Measurements from ENCODE around the gene MRPL17.

MRPL17 gene

DNA sequence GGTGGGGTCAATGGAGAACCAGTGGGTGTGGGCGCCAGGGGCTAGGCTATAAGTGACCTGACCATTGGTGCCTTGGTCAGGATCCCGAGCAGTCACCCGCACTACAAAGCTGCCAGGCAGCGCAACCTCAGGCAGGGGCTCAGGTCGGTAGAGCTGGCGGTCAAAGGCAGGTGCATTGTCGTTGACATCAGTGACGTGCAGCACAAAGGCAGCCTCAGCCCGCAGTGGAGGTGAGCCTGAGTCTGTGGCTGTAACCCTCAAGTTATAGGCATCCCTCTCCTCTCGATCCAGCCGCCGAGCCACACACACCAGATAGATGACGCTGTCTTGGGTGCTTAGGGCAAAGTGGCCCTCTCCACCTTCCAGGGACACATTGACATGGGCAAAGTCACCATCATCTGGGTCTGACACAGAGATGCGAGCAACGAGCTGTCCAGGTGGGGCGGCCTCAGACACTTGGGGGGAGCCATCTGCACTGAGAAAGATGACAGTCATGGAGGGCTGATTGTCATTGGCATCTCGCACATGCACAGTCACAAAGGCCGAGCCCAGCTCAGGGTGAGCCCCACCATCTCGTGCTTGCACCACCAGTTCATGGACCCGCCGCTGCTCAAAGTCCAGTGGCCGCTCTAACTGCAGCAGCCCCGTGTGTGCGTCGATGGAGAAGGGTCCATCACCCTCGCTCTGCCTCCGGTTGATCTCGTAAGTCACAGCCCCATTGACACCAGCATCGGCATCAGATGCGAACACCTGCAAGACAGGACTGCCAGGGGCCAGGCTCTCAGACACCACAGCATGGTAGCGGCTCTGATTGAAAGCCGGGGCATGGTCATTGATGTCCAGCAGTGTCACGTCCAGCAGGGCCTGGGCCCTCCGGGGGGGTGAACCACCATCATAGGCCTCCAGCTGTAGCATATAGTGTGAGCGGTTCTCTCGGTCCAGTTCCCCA, 42.8 kb downstream of the MRPL17 start:
- intact Hi-C loops (cut with micrococcal nuclease), result no loop called here

DNA sequence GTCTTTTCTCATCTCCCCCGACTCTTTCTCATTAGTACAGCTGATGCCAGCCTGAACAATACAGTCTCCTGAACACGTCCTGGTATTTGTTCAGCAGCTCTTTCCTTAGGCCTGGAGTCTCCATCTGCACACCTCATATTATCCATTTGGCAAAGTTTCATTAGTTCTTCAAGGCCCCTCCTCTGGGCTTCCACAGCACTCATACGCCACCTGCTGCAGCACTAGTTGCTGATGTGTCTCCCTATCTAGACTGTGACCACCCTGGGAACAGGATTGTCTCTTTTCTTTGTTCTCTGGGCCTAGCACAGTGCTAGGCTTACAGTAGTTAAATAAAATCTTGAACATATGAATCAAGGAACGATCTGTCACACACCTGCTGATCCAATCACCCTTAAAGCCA, 44.7 kb downstream of the MRPL17 start:
- no peak overlapping the region for H3K27ac Mint-ChIP-seq
- intact Hi-C loops (cut with micrococcal nuclease), result no loop called here
- no peaks in the 10 kb centered on the region for H3K4me1 Mint-ChIP-seq (ENCODE audit: low read depth)
- no peak overlapping the region for H3K4me3 Mint-ChIP-seq
- no peaks in the 10 kb centered on the region for H3K9me3 Mint-ChIP-seq
- no peaks in the 10 kb centered on the region for H3K27me3 Mint-ChIP-seq
- H3K36me3 Mint-ChIP-seq (ENCODE audit: low read depth), result no peaks in the 10 kb centered on the region

More for the DNA sequence above, 42.8 kb downstream of the MRPL17 start:
- no peak overlapping the region for H3K4me3 Mint-ChIP-seq
- H3K4me1 Mint-ChIP-seq (ENCODE audit: low read depth), result no peaks in the 10 kb centered on the region
- no peaks in the 10 kb centered on the region for H3K9me3 Mint-ChIP-seq
- no peaks in the 10 kb centered on the region for H3K36me3 Mint-ChIP-seq (ENCODE audit: low read depth)
- H3K27ac Mint-ChIP-seq, result no peak overlapping the region
- H3K27me3 Mint-ChIP-seq, result no peaks in the 10 kb centered on the region

DNA sequence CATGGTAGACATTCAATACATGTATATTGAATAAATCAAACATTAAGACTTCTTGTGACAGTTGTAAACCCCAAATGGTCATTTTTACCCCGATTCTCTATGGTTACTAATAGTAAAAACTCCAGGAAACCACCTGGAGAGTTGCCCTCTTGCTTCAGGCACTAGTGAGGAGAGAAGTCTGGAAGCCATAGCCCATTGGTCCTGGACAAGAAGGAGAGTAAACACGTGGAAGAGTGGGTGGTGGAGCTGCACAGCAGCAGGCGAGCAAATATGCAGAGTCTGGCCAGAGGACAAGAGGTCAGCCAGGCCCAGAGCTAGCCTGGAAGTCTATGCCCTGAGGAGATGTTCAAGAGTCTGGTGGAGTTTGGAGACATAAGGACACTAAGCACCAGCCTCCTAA, 45.3 kb downstream of the MRPL17 start:
- Mint-ChIP-seq H3K36me3 (ENCODE audit: low read depth) (no peaks in the 10 kb centered on the region), H3K27me3 (no peaks in the 10 kb centered on the region), H3K9me3 (no peaks in the 10 kb centered on the region), H3K27ac (no peak overlapping the region), H3K4me1 (ENCODE audit: low read depth) (no peaks in the 10 kb centered on the region), H3K4me3 (no peak overlapping the region)
- intact Hi-C loops (cut with micrococcal nuclease), result no loop called here

DNA sequence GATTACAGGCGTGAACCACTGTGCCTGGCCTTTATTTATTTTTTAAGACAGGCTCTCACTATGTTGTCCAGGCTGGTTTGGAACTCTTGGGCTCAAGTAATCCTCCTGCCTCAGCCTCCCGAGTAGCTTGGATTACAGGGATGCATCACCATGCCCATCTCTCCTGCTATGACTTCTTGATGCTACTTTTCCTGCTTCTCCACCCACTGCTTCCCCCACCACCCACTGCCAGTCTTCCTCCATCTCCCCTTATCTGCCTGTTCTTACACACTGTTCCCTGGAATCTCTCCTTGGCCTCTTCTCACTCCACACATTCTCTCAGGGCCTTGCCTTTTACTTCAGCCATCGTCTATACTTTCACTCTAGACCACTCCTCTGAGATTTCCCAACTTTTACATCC, 46.7 kb downstream of the MRPL17 start:
- no peak overlapping the region for H3K27ac Mint-ChIP-seq
- H3K4me3 Mint-ChIP-seq, result no peak overlapping the region
- H3K9me3 Mint-ChIP-seq, result no peaks in the 10 kb centered on the region
- H3K36me3 Mint-ChIP-seq (ENCODE audit: low read depth), result no peaks in the 10 kb centered on the region
- no peaks in the 10 kb centered on the region for H3K27me3 Mint-ChIP-seq
- intact Hi-C loops (cut with micrococcal nuclease), result no loop called here
- no peaks in the 10 kb centered on the region for H3K4me1 Mint-ChIP-seq (ENCODE audit: low read depth)

DNA sequence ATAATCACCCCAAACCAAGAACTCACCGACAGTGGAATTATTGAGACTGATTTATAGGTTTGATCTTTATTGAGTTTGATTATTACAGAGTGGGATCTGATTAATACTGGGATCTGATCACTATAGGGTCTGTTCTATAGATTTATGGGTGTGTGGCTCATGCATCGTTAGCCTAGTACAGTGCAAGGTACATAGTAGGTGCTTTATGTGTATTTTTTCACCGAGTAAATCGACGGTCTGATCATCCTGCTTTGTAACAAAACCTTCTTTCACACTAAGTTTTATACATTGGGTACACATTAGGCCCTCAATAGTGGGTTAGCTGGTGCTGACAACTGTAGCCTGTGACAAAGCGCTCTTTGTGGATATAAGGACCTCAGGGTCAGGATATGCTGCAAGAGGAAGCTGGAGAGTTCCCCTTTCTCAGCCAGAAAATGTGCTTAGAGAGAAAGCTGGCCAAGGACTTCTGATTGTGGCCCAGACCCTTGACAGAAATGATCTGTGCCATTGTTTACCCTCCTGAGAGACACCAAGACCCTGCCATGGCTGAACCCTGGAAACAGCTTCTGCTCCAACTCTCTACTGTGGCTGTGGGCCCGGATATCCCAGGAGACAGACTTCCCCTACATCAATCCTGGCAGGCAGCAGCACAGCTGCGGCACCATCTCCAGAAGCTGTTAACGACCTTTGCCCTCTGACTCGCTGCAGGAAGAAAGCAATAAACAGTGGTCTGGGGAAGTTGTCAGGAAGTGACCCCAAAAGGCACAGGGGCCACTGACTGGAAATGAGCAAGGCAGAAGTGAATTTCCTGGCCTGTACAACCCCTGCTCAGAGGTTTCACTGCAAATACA, 47.8 kb downstream of the MRPL17 start:
- H3K4me1 Mint-ChIP-seq (ENCODE audit: low read depth), result no peaks in the 10 kb centered on the region
- H3K9me3 Mint-ChIP-seq, result no peaks in the 10 kb centered on the region
- no peak overlapping the region for H3K27ac Mint-ChIP-seq
- no peak overlapping the region for H3K4me3 Mint-ChIP-seq
- H3K36me3 Mint-ChIP-seq (ENCODE audit: low read depth), result no peaks in the 10 kb centered on the region
- H3K27me3 Mint-ChIP-seq, result no peaks in the 10 kb centered on the region
- intact Hi-C loops (cut with micrococcal nuclease), result no loop called here

DNA sequence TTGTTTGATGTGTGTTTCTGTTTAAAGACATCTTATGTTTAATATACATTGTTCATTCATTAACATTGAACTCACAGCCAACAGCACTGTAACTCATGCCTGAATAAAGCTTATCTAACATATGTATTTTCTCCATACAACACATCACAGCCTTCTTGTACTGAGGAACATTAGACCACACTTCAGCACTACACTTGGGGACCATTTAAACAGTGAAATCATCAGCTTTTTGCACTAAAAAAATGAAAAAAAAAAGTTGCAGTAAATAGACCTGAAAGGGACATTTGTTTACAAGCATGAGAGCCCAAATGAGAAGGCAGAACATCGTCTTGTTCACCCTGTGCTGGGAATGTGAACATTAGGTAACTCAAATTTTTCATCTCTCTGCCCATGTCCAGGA, 48.6 kb downstream of the MRPL17 start:
- Mint-ChIP-seq H3K4me3 (no peak overlapping the region), H3K27ac (no peak overlapping the region), H3K27me3 (no peaks in the 10 kb centered on the region), H3K4me1 (ENCODE audit: low read depth) (no peaks in the 10 kb centered on the region), H3K36me3 (ENCODE audit: low read depth) (no peaks in the 10 kb centered on the region), H3K9me3 (no peaks in the 10 kb centered on the region)
- intact Hi-C loops (cut with micrococcal nuclease), result no loop called here

DNA sequence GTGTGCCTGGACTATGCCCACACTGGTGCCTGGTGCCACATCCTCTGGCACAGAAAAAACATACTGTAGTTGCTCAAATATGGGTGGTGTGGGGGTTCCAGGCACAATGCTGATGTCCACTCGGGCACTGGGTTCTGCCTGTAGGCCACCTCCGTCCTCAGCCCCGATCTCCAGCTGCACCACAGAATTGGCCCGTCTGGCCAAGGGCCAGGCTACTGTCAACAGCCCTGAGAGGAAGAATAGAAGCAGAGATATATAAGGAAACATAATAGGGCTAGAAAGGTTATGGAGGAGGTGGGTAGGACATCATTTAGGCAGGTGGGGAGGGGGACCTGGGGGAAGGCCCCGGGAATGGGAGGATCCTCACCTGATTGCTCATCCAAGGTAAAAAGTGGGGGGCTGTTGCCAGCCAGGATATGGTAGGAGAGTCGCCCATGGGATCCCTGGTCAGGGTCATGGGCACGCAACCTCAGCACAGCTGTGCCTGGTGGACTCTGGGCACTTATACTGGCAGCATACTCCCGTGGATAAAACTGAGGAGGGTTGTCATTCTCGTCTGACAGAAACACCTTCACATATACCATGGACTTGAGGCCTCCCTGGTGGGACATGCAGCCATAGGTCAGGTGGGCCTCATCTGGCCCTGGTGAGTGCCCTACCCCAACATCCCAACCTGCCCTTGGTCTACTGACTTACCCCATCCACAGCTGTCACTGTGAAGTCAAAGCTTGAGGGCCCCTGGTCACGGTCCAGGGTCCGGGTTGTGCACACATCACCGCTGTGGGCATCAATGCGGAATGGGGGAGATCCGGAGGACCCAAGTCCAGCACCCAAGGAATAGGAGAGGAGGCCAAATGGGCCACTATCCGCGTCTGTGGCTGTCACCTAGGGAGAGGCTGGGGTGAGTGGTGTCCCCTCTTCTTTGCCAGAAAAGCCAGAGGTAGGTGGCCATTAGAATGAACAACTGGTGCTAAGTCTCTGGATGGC, 49.4 kb downstream of the MRPL17 start:
- Mint-ChIP-seq H3K27ac (peak overlapping the region; percentile 33), H3K27me3 (no peaks in the 10 kb centered on the region), H3K9me3 (no peaks in the 10 kb centered on the region), H3K4me3 (no peak overlapping the region), H3K36me3 (ENCODE audit: low read depth) (no peaks in the 10 kb centered on the region), H3K4me1 (ENCODE audit: low read depth) (no peaks in the 10 kb centered on the region)
- intact Hi-C loops (cut with micrococcal nuclease), result no loop called here

DNA sequence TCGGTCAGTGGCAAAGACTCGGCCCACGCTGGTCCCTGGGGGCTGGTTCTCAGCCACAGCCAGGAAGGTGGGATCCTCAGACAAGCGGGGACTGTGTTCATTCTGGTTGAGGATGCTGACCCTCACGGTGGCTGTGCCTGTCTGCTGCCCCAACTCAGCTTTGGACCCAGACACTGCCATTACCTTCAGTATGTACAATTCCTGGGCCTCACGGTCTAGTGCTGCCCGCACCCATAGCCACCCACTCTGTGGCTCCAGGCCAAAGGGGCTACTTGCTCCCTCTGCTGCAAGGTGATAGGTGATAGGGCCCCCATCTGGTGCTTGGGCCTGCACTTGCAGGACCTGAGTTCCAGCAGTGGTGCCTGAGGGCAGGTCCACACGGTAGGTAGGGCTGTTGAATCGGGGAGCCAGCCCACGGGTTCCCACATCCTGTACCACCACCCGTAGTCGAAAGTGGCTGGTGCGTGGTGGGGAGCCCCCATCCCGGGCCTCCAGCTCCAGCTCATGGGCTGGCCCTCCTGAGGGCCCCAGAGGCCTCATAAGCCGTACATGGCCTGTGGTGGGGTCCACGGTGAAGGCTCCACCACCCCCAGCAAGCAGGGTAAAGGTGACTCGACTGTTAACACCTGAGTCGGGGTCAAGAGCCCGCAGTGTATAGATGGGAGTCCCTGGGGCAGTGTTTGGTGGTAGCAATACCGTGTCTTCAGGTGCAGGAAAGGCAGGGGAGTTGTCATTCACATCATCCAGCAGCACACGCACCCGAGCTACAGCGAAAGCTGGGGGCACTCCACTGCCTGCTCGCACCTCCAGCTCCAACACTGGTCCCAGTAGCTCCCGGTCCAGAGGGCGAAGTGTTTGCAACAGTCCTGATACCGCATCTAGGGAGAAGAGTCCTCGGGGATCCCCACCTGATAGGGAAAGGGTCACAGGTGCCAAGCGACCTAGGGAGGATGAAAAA, 50.7 kb downstream of the MRPL17 start:
- H3K9me3 Mint-ChIP-seq, result no peaks in the 10 kb centered on the region
- intact Hi-C loops (cut with micrococcal nuclease), result no loop called here
- no peak overlapping the region for H3K4me3 Mint-ChIP-seq
- H3K36me3 Mint-ChIP-seq (ENCODE audit: low read depth), result no peaks in the 10 kb centered on the region
- peak overlapping the region; percentile 33 for H3K27ac Mint-ChIP-seq
- no peaks in the 10 kb centered on the region for H3K27me3 Mint-ChIP-seq
- peaks cover 9% of the 10 kb centered on the region for H3K4me1 Mint-ChIP-seq (ENCODE audit: low read depth)

DNA sequence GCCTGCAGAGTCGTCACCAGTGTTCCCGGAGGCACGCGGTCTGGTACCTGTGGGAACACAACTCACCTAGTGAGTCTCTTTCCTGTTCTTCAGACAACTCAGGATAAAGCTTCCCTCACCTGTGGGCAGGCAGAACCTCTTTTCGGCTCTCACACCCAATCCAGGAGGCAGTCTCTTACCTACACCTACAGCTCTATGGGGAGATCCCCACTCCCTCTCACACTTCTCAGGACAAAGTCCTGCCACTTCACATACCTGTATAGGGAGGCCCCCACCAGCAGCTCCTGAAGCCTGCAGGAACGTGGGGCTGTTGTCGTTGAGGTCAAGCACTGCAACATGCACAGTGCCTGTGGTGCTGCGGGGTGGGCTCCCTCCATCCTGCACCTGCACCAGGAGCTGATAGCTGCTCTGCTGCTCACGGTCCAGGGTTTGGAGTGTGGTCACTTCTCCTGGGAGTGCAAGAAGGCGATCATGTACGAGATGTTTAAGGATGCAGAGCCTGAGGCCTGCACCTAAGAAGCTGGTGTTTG, 51.7 kb downstream of the MRPL17 start:
- H3K36me3 Mint-ChIP-seq (ENCODE audit: low read depth), result no peaks in the 10 kb centered on the region
- H3K4me3 Mint-ChIP-seq, result no peak overlapping the region
- H3K4me1 Mint-ChIP-seq (ENCODE audit: low read depth), result peaks cover 14% of the 10 kb centered on the region
- no peak overlapping the region for H3K27ac Mint-ChIP-seq
- intact Hi-C loops (cut with micrococcal nuclease), result no loop called here
- no peaks in the 10 kb centered on the region for H3K9me3 Mint-ChIP-seq
- no peaks in the 10 kb centered on the region for H3K27me3 Mint-ChIP-seq

DNA sequence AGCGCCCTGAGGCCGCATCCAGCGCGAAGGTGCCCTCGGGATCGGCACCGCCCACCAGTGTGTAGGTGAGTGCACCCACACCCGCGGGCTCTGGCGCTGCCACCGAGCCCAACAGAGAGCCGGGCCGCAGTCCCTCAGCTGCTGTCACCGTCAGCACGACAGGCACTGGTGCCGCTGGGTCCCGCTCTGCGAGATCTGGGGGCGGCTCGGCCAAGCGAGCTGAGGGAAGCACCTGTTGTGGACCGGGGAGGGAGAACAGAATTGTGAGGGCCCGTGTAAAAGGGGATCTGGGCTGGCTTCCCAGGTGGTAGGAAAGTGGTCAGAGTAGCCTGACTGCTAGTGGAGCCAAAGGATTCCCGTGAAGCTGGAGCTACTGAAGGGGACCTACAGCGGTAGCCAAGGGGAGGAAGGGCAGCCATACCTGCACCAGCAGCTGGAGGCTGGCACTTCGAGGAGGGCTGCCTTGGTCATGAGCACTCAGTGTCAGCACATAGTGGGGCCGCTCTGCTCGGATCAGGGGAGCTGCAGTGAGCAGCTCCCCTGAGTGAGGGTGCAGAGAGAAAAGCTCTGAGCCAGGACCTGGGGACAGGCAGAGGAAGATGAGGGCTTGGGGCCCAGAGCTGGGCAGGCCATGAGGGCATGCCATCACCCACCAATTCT, 52.4 kb downstream of the MRPL17 start:
- no peaks in the 10 kb centered on the region for H3K9me3 Mint-ChIP-seq

More for the DNA sequence above, 52.4 kb downstream of the MRPL17 start:
- H3K27ac Mint-ChIP-seq, result no peak overlapping the region
- H3K4me1 Mint-ChIP-seq (ENCODE audit: low read depth), result peaks cover 14% of the 10 kb centered on the region
- no peak overlapping the region for H3K4me3 Mint-ChIP-seq
- no peaks in the 10 kb centered on the region for H3K27me3 Mint-ChIP-seq
- intact Hi-C loops (cut with micrococcal nuclease), result no loop called here
- H3K36me3 Mint-ChIP-seq (ENCODE audit: low read depth), result no peaks in the 10 kb centered on the region
